Hepatocyte (in vitro differentiated cells): ENCODE data around the gene TMEM134. TPM values are rescaled to one million over a fixed set of nuclear protein-coding genes. Genes with fewer than 3 reads are reported as not detected.

Experiments used
- DNase-seq: peaks from one replicate; pipeline ENCODE4 v3.0.0-alpha.2; 2016; ENCODE audit warnings: low spot score
- H2AFZ ChIP-seq: fragments of 200-600 bp; sonication (generic); 2 replicates; pipeline ENCODE4 v1.6.0; 2016; ENCODE audit warnings: antibody characterized with exemption, mild to moderate bottlenecking
- H3K27ac ChIP-seq: fragments of 200-600 bp; sonication (generic); 2 replicates; pipeline ENCODE4 v1.5.1; 2016; ENCODE audit warnings: mild to moderate bottlenecking
- H3K27me3 ChIP-seq: fragments of 200-600 bp; sonication (generic); 2 replicates; pipeline ENCODE4 v1.6.1; 2016
- H3K36me3 ChIP-seq: fragments of 200-600 bp; sonication (generic); replicated peaks from 2 replicates; pipeline ENCODE4 v1.5.1; 2016; ENCODE audit warnings: low read depth; ENCODE audit not compliant: insufficient read depth
- H3K4me1 ChIP-seq: fragments of 200-600 bp; sonication (generic); 2 replicates; pipeline ENCODE4 v1.5.1; 2016; ENCODE audit warnings: mild to moderate bottlenecking, moderate library complexity; ENCODE audit not compliant: insufficient read depth
- H3K4me2 ChIP-seq: fragments of 200-600 bp; sonication (generic); 2 replicates; pipeline ENCODE4 v1.6.0; 2016
- H3K4me3 ChIP-seq: fragments of 200-600 bp; sonication (generic); 2 replicates; pipeline ENCODE4 v1.5.1; 2016; ENCODE audit warnings: mild to moderate bottlenecking
- H3K79me2 ChIP-seq: fragments of 200-600 bp; sonication (generic); 2 replicates; pipeline ENCODE4 v1.6.0; 2017; ENCODE audit warnings: mild to moderate bottlenecking
- H3K9me2 ChIP-seq: fragments of 200-600 bp; sonication (generic); replicated peaks from 2 replicates; pipeline ENCODE4 v1.6.0; 2017; ENCODE audit warnings: mild to moderate bottlenecking; ENCODE audit not compliant: insufficient read depth
- H3K9me3 ChIP-seq: fragments of 200-600 bp; sonication (generic); 2 replicates; pipeline ENCODE4 v1.5.1; 2016; ENCODE audit warnings: low read depth, mild to moderate bottlenecking
- H4K20me1 ChIP-seq: fragments of 200-600 bp; sonication (generic); 2 replicates; pipeline ENCODE4 v1.6.0; 2016; ENCODE audit warnings: mild to moderate bottlenecking; ENCODE audit not compliant: insufficient read depth, poor library complexity, severe bottlenecking
- CTCF ChIP-seq: fragments of 200-600 bp; sonication (generic); IDR thresholded peaks from 2 replicates; pipeline ENCODE4 v1.5.1; 2016; ENCODE audit warnings: antibody characterized with exemption, mild to moderate bottlenecking; ENCODE audit not compliant: poor library complexity
- EZH2 ChIP-seq: fragments of 200-600 bp; sonication (generic); IDR thresholded peaks from 2 replicates; pipeline ENCODE4 v1.6.1; 2016; ENCODE audit warnings: antibody characterized with exemption, mild to moderate bottlenecking, borderline replicate concordance
- EZH2phosphoT487 ChIP-seq: fragments of 200-600 bp; sonication (generic); IDR thresholded peaks from one replicate; pipeline ENCODE4 v1.6.1; 2018; ENCODE audit warnings: antibody characterized with exemption, mild to moderate bottlenecking, low read depth, moderate library complexity; ENCODE audit not compliant: unreplicated experiment, severe bottlenecking
- WGBS: methylation state at CpG from one replicate; pipeline ENCODE4 v1.1.6; 2016; ENCODE audit warnings: low lambda C conversion rate; ENCODE audit errors: missing lambda C conversion rate; 5-methylcytosine and 5-hydroxymethylcytosine counted together
- polyA plus RNA-seq: library from polyadenylated mRNA; unstranded; fragments of >200 nt; fragmentation: Nextera tagmentation; extraction: Ambion mirVana; gene quantifications from 2 replicates; pipeline ENCODE4 v1.2.1, GENCODE V29; 2016
- total RNA-seq: library from RNA; depleted of rRNA; stranded (reverse); fragments of >200 nt; gene quantifications from 2 replicates; pipeline ENCODE4 v1.2.3, GENCODE V29; 2014

The TMEM134 gene
- total and polyA plus RNA-seq, 2 experiments from 2014 or later: 43.2 to 93.7 TPM

- H2AFZ ChIP-seq: no peak overlapping the region
- H3K27me3 ChIP-seq: no peaks in the 10 kb centered on the region
- H3K4me1 ChIP-seq: no peaks in the 10 kb centered on the region
- TF ChIP-seq EZH2phosphoT487: no peak
- no peak for TF ChIP-seq EZH2
- TF ChIP-seq CTCF: no peak
- no peak overlapping the region for H3K4me3 ChIP-seq
- H3K4me2 ChIP-seq: no peak overlapping the region
- H3K27ac ChIP-seq: no peak overlapping the region
- 90% methylated on average over 16 of the region's 16 CpGs for WGBS
- no peaks in the 10 kb centered on the region for H3K79me2 ChIP-seq
- no peaks in the 10 kb centered on the region for H4K20me1 ChIP-seq
- H3K9me2 ChIP-seq: no peaks in the 10 kb centered on the region
- no peaks in the 10 kb centered on the region for H3K9me3 ChIP-seq
- DNase-seq: no peak
- H3K36me3 ChIP-seq: no peaks in the 10 kb centered on the region
Observed at GRCh38 chr11:67495234-67496005, 26.4 kb upstream of the TMEM134 start.

GRCh38 chr11:67494371-67495233 is 25.6 kb upstream of the TMEM134 start:
- 95% methylated on average over 31 of the region's 59 CpGs for WGBS
- H3K36me3 ChIP-seq: no peaks in the 10 kb centered on the region
- TF ChIP-seq CTCF (no peak), EZH2phosphoT487 (no peak), EZH2 (no peak)

GRCh38 chr11:67493548-67494370 is 24.7 kb upstream of the TMEM134 start:
- H3K27ac ChIP-seq: no peak overlapping the region
- no peak for DNase-seq
- 99% methylated on average over 40 of the region's 65 CpGs for WGBS
- no peak overlapping the region for H3K4me3 ChIP-seq
- H3K4me1 ChIP-seq: no peaks in the 10 kb centered on the region
- H2AFZ ChIP-seq: no peak overlapping the region
- no peaks in the 10 kb centered on the region for H3K9me3 ChIP-seq
- H3K9me2 ChIP-seq: no peaks in the 10 kb centered on the region
- H3K79me2 ChIP-seq: no peaks in the 10 kb centered on the region
- no peak overlapping the region for H3K4me2 ChIP-seq
- no peak for TF ChIP-seq EZH2
- no peak for TF ChIP-seq EZH2phosphoT487
- no peak for TF ChIP-seq CTCF
- H4K20me1 ChIP-seq: no peaks in the 10 kb centered on the region
- no peaks in the 10 kb centered on the region for H3K27me3 ChIP-seq
- no peaks in the 10 kb centered on the region for H3K36me3 ChIP-seq

More at GRCh38 chr11:67494371-67495233, 25.6 kb upstream of the TMEM134 start:
- H3K79me2 ChIP-seq: no peaks in the 10 kb centered on the region
- H3K9me2 ChIP-seq: no peaks in the 10 kb centered on the region
- H3K4me2 ChIP-seq: no peak overlapping the region
- no peaks in the 10 kb centered on the region for H4K20me1 ChIP-seq
- no peak overlapping the region for H3K4me3 ChIP-seq
- no peak overlapping the region for H2AFZ ChIP-seq
- H3K27me3 ChIP-seq: no peaks in the 10 kb centered on the region
- DNase-seq: no peak
- H3K4me1 ChIP-seq: no peaks in the 10 kb centered on the region
- H3K9me3 ChIP-seq: no peaks in the 10 kb centered on the region
- H3K27ac ChIP-seq: no peak overlapping the region
